Measurements from ENCODE around the gene PHYH. TPM values are rescaled to one million over a fixed set of nuclear protein-coding genes. Genes with fewer than 3 reads are reported as not detected.
A peak's percentile ranks its signal among the peaks of the same experiment; 100 is the strongest.

The PHYH gene
- total and polyA plus RNA-seq, 5 donors from 2014 or later = 10.2 to 13.7 (median 12.0) TPM

GRCh38 chr10:13317474-13317873, 17.6 kb upstream of the PHYH start:
- H3K4me1 ChIP-seq (ENCODE audit: control insufficient read depth, insufficient read depth, low read length, poor library complexity, severe bottlenecking) = no peaks in the 10 kb centered on the region
- no peaks in the 10 kb centered on the region for H3K9me3 ChIP-seq (ENCODE audit: control insufficient read depth in 2 of 2, low read length in 2 of 2)
- no peak overlapping the region for H3K27ac ChIP-seq (ENCODE audit: insufficient read depth, low read length, poor library complexity, severe bottlenecking)
- Mint-ChIP-seq H3K4me3 (no peak overlapping the region), H3K27me3 (no peaks in the 10 kb centered on the region), H3K9me3 (no peaks in the 10 kb centered on the region), H3K36me3 (peaks cover 15% of the 10 kb centered on the region), H3K27ac (no peak overlapping the region), H3K4me1 (peaks cover 0 to 1% (median 0%) of the 10 kb centered on the region in 4 donors)
- H3K27me3 ChIP-seq (ENCODE audit: control insufficient read depth, insufficient read depth, low read length) = no peaks in the 10 kb centered on the region
- H3K36me3 ChIP-seq (ENCODE audit: control insufficient read depth, insufficient read depth, low read length) = peaks cover 15% of the 10 kb centered on the region
- no peak overlapping the region for H3K4me3 ChIP-seq (ENCODE audit: low read depth, low read length)
- ATAC-seq (ENCODE audit: low read depth in 2 of 2) = no peak
- no peak for DNase-seq

GRCh38 chr10:13316635-13317311, 16.9 kb upstream of the PHYH start:
- H3K27me3 ChIP-seq (ENCODE audit: control insufficient read depth, insufficient read depth, low read length) = no peaks in the 10 kb centered on the region
- no peak overlapping the region for H3K27ac Mint-ChIP-seq
- H3K9me3 Mint-ChIP-seq = no peaks in the 10 kb centered on the region
- DNase-seq (no peak), ATAC-seq (ENCODE audit: low read depth in 2 of 2) (no peak)
- H3K4me3 Mint-ChIP-seq = no peak overlapping the region
- peaks cover 15% of the 10 kb centered on the region for H3K36me3 Mint-ChIP-seq
- H3K27me3 Mint-ChIP-seq = no peaks in the 10 kb centered on the region
- H3K4me1 Mint-ChIP-seq = peaks cover 0 to 1% (median 0%) of the 10 kb centered on the region in 4 donors
- no peak overlapping the region for H3K4me3 ChIP-seq (ENCODE audit: low read depth, low read length)
- H3K27ac ChIP-seq (ENCODE audit: insufficient read depth, low read length, poor library complexity, severe bottlenecking) = no peak overlapping the region
- no peaks in the 10 kb centered on the region for H3K4me1 ChIP-seq (ENCODE audit: control insufficient read depth, insufficient read depth, low read length, poor library complexity, severe bottlenecking)
- H3K9me3 ChIP-seq (ENCODE audit: control insufficient read depth in 2 of 2, low read length in 2 of 2) = no peaks in the 10 kb centered on the region
- H3K36me3 ChIP-seq (ENCODE audit: control insufficient read depth, insufficient read depth, low read length) = peaks cover 8% of the 10 kb centered on the region

- H3K9me3 ChIP-seq (ENCODE audit: control insufficient read depth in 2 of 2, low read length in 2 of 2) = no peaks in the 10 kb centered on the region
- no peaks in the 10 kb centered on the region for H3K27me3 ChIP-seq (ENCODE audit: control insufficient read depth, insufficient read depth, low read length)
- Mint-ChIP-seq H3K4me1 (peaks cover 0 to 1% (median 0%) of the 10 kb centered on the region in 4 donors), H3K9me3 (no peaks in the 10 kb centered on the region), H3K4me3 (no peak overlapping the region), H3K36me3 (peaks cover 10% of the 10 kb centered on the region), H3K27me3 (no peaks in the 10 kb centered on the region), H3K27ac (no peak overlapping the region)
- no peak overlapping the region for H3K27ac ChIP-seq (ENCODE audit: insufficient read depth, low read length, poor library complexity, severe bottlenecking)
- no peak for ATAC-seq (ENCODE audit: low read depth in 2 of 2)
- no peak overlapping the region for H3K4me3 ChIP-seq (ENCODE audit: low read depth, low read length)
- no peaks in the 10 kb centered on the region for H3K4me1 ChIP-seq (ENCODE audit: control insufficient read depth, insufficient read depth, low read length, poor library complexity, severe bottlenecking)
- no peak for DNase-seq
- H3K36me3 ChIP-seq (ENCODE audit: control insufficient read depth, insufficient read depth, low read length) = peaks cover 3% of the 10 kb centered on the region
Measured at GRCh38 chr10:13315361-13315760, 15.5 kb upstream of the PHYH start.

GRCh38 chr10:13311177-13311575, 11.3 kb upstream of the PHYH start:
- ATAC-seq (ENCODE audit: low read depth in 2 of 2) (no peak), DNase-seq (no peak)
- H3K27me3 Mint-ChIP-seq = no peaks in the 10 kb centered on the region
- no peak overlapping the region for H3K4me3 Mint-ChIP-seq
- H3K4me3 ChIP-seq (ENCODE audit: low read depth, low read length) = no peak overlapping the region
- no peaks in the 10 kb centered on the region for H3K36me3 ChIP-seq (ENCODE audit: control insufficient read depth, insufficient read depth, low read length)
- H3K27ac ChIP-seq (ENCODE audit: insufficient read depth, low read length, poor library complexity, severe bottlenecking) = no peak overlapping the region
- H3K27ac Mint-ChIP-seq = no peak overlapping the region
- H3K4me1 ChIP-seq (ENCODE audit: control insufficient read depth, insufficient read depth, low read length, poor library complexity, severe bottlenecking) = no peaks in the 10 kb centered on the region
- peaks cover 0 to 1% (median 0%) of the 10 kb centered on the region in 4 donors for H3K4me1 Mint-ChIP-seq
- no peaks in the 10 kb centered on the region for H3K9me3 ChIP-seq (ENCODE audit: control insufficient read depth in 2 of 2, low read length in 2 of 2)
- no peaks in the 10 kb centered on the region for H3K27me3 ChIP-seq (ENCODE audit: control insufficient read depth, insufficient read depth, low read length)
- H3K9me3 Mint-ChIP-seq = no peaks in the 10 kb centered on the region
- peaks cover 2% of the 10 kb centered on the region for H3K36me3 Mint-ChIP-seq

- Mint-ChIP-seq H3K27me3 (no peaks in the 10 kb centered on the region), H3K9me3 (no peaks in the 10 kb centered on the region), H3K4me1 (no peaks in the 10 kb centered on the region), H3K4me3 (no peak overlapping the region), H3K36me3 (peaks cover 7% of the 10 kb centered on the region), H3K27ac (no peak overlapping the region)
- Histone ChIP-seq H3K4me1 (ENCODE audit: control insufficient read depth, insufficient read depth, low read length, poor library complexity, severe bottlenecking) (no peaks in the 10 kb centered on the region), H3K9me3 (ENCODE audit: control insufficient read depth in 2 of 2, low read length in 2 of 2) (no peaks in the 10 kb centered on the region), H3K36me3 (ENCODE audit: control insufficient read depth, insufficient read depth, low read length) (no peaks in the 10 kb centered on the region), H3K4me3 (ENCODE audit: low read depth, low read length) (no peak overlapping the region), H3K27me3 (ENCODE audit: control insufficient read depth, insufficient read depth, low read length) (no peaks in the 10 kb centered on the region), H3K27ac (ENCODE audit: insufficient read depth, low read length, poor library complexity, severe bottlenecking) (no peak overlapping the region)
- ATAC-seq (ENCODE audit: low read depth in 2 of 2) = no peak
- no peak for DNase-seq
Measured at GRCh38 chr10:13310518-13311176, 10.8 kb upstream of the PHYH start.

- H3K27me3 ChIP-seq (ENCODE audit: control insufficient read depth, insufficient read depth, low read length) = no peaks in the 10 kb centered on the region
- Mint-ChIP-seq H3K27ac (no peak overlapping the region), H3K27me3 (no peaks in the 10 kb centered on the region), H3K4me3 (no peak overlapping the region), H3K4me1 (no peaks in the 10 kb centered on the region), H3K36me3 (peaks cover 7% of the 10 kb centered on the region), H3K9me3 (no peaks in the 10 kb centered on the region)
- H3K4me1 ChIP-seq (ENCODE audit: control insufficient read depth, insufficient read depth, low read length, poor library complexity, severe bottlenecking) = no peaks in the 10 kb centered on the region
- no peak overlapping the region for H3K4me3 ChIP-seq (ENCODE audit: low read depth, low read length)
- no peaks in the 10 kb centered on the region for H3K9me3 ChIP-seq (ENCODE audit: control insufficient read depth in 2 of 2, low read length in 2 of 2)
- no peak for DNase-seq
- H3K27ac ChIP-seq (ENCODE audit: insufficient read depth, low read length, poor library complexity, severe bottlenecking) = no peak overlapping the region
- no peak for ATAC-seq (ENCODE audit: low read depth in 2 of 2)
- no peaks in the 10 kb centered on the region for H3K36me3 ChIP-seq (ENCODE audit: control insufficient read depth, insufficient read depth, low read length)
Measured at GRCh38 chr10:13309792-13310191, 9.9 kb upstream of the PHYH start.

- Histone ChIP-seq H3K36me3 (ENCODE audit: control insufficient read depth, insufficient read depth, low read length) (no peaks in the 10 kb centered on the region), H3K27me3 (ENCODE audit: control insufficient read depth, insufficient read depth, low read length) (no peaks in the 10 kb centered on the region), H3K4me1 (ENCODE audit: control insufficient read depth, insufficient read depth, low read length, poor library complexity, severe bottlenecking) (no peaks in the 10 kb centered on the region), H3K9me3 (ENCODE audit: control insufficient read depth in 2 of 2, low read length in 2 of 2) (no peaks in the 10 kb centered on the region), H3K4me3 (ENCODE audit: low read depth, low read length) (no peak overlapping the region), H3K27ac (ENCODE audit: insufficient read depth, low read length, poor library complexity, severe bottlenecking) (no peak overlapping the region)
- Mint-ChIP-seq H3K4me3 (no peak overlapping the region), H3K36me3 (peaks cover 7% of the 10 kb centered on the region), H3K9me3 (no peaks in the 10 kb centered on the region), H3K27me3 (no peaks in the 10 kb centered on the region), H3K4me1 (peaks cover 0 to 3% (median 0%) of the 10 kb centered on the region in 4 donors), H3K27ac (no peak overlapping the region)
- no peak for DNase-seq
- no peak for ATAC-seq (ENCODE audit: low read depth in 2 of 2)
Measured at GRCh38 chr10:13308096-13308495, 8.2 kb upstream of the PHYH start.

GRCh38 chr10:13306103-13306502, 6.2 kb upstream of the PHYH start:
- Histone ChIP-seq H3K4me1 (ENCODE audit: control insufficient read depth, insufficient read depth, low read length, poor library complexity, severe bottlenecking) (peaks cover 17% of the 10 kb centered on the region), H3K9me3 (ENCODE audit: control insufficient read depth in 2 of 2, low read length in 2 of 2) (no peaks in the 10 kb centered on the region), H3K27ac (ENCODE audit: insufficient read depth, low read length, poor library complexity, severe bottlenecking) (no peak overlapping the region), H3K4me3 (ENCODE audit: low read depth, low read length) (no peak overlapping the region), H3K27me3 (ENCODE audit: control insufficient read depth, insufficient read depth, low read length) (no peaks in the 10 kb centered on the region), H3K36me3 (ENCODE audit: control insufficient read depth, insufficient read depth, low read length) (no peaks in the 10 kb centered on the region)
- H3K36me3 Mint-ChIP-seq = peaks cover 7% of the 10 kb centered on the region
- H3K4me3 Mint-ChIP-seq = peak overlapping the region in 1 of 4 donors; percentile 15
- H3K9me3 Mint-ChIP-seq = no peaks in the 10 kb centered on the region
- no peaks in the 10 kb centered on the region for H3K27me3 Mint-ChIP-seq
- H3K4me1 Mint-ChIP-seq = peaks cover 2 to 20% (median 12%) of the 10 kb centered on the region in 4 donors
- no peak overlapping the region for H3K27ac Mint-ChIP-seq
- DNase-seq (no peak), ATAC-seq (ENCODE audit: low read depth in 2 of 2) (no peak)

Measured in CD4-positive, CD25-positive, alpha-beta regulatory T cell (primary cell).